Prostate gland (tissue), 2 donors: ENCODE results near the gene BANK1. TPM values are rescaled to one million over a fixed set of nuclear protein-coding genes. Genes with fewer than 3 reads are reported as not detected.

Experiments
- DNase-seq: peaks from one replicate; pipeline ENCODE4 v3.0.0-alpha.2; 2019; ENCODE audit warnings: low spot score
- H3K27ac ChIP-seq, 2 donors: fragments of 200-600 bp; sonication (generic); 2 replicates each; pipeline ENCODE4 v1.5.1; 2017 to 2019
- H3K27me3 ChIP-seq: fragments of 200-600 bp; sonication (generic); replicated peaks from 2 replicates; pipeline ENCODE4 v1.5.1; 2019; ENCODE audit not compliant: insufficient read depth
- H3K36me3 ChIP-seq, 2 donors: fragments of 200-600 bp; sonication (generic); 1 replicate in 1 of 2; 2 replicates in 1 of 2; pipeline versions ENCODE4 v1.5.1 to v1.8.1; 2017 to 2019
- H3K4me1 ChIP-seq: fragments of 200-600 bp; sonication (generic); replicated peaks from 2 replicates; pipeline ENCODE4 v1.5.1; 2019
- H3K4me3 ChIP-seq, 2 donors: fragments of 200-600 bp; sonication (generic); 2 replicates each; pipeline ENCODE4 v1.5.1; 2017 to 2019
- H3K9me3 ChIP-seq: fragments of 200-600 bp; sonication (generic); 2 replicates; pipeline ENCODE4 v1.5.1; 2017
- CTCF ChIP-seq, 4 experiments: fragments of 200-600 bp in 2 of 4; fragments of 450-650 bp in 2 of 4; sonication (generic) in 2 of 4; IDR thresholded peaks; 1 replicate in 3 of 4; 2 replicates in 1 of 4; pipeline ENCODE4 v1.5.1; 2016 to 2019; ENCODE audit warnings: antibody characterized with exemption in 4 of 4, mild to moderate bottlenecking in 2 of 4, moderate library complexity in 2 of 4
- POLR2A ChIP-seq: fragments of 450-650 bp; IDR thresholded peaks from one replicate; pipeline ENCODE4 v1.6.1; 2016; ENCODE audit warnings: antibody characterized with exemption, mild to moderate bottlenecking
- POLR2AphosphoS5 ChIP-seq: sonication (generic); formaldehyde crosslinking; IDR thresholded peaks from one replicate; pipeline ENCODE4 v1.6.1; 2017; ENCODE audit warnings: antibody characterized with exemption
- WGBS: methylation state at CpG from one replicate; pipeline ENCODE4 v1.1.5; 2018; 5-methylcytosine and 5-hydroxymethylcytosine counted together
- intact Hi-C: fragments of 100-400 bp; cut with DNase I; formaldehyde crosslinking; loops from one replicate; pipeline ENCODE4 v1.14.2; 2022
- total RNA-seq, 2 donors: library from RNA; depleted of rRNA; stranded (reverse); fragments of >200 nt; gene quantifications; one replicate each; pipeline ENCODE4 v1.1.0, GENCODE V29; 2016

The BANK1 gene
- total RNA-seq, 2 donors from 2014 or later: 3.3 to 10.3 TPM

- WGBS: 46% methylated on average over 2 of the region's 2 CpGs
- H3K4me1 ChIP-seq: no peaks in the 10 kb centered on the region
- no peaks in the 10 kb centered on the region for H3K27me3 ChIP-seq
- no peaks in the 10 kb centered on the region for H3K9me3 ChIP-seq
- no peak overlapping the region for H3K4me3 ChIP-seq
- no peak overlapping the region for H3K27ac ChIP-seq
- DNase-seq: no peak
- no peaks in the 10 kb centered on the region for H3K36me3 ChIP-seq
- TF ChIP-seq POLR2AphosphoS5 (no peak), POLR2A (no peak), CTCF (IDR thresholded peaks at IDR 0.05) (no peak)
- intact Hi-C loops: no loop called here
These were observed 28.0 kb upstream of the BANK1 start for GRCh38 chr4:101762534-101762933.

- H3K4me1 ChIP-seq: no peaks in the 10 kb centered on the region
- H3K9me3 ChIP-seq: no peaks in the 10 kb centered on the region
- TF ChIP-seq CTCF (IDR thresholded peaks at IDR 0.05) (no peak), POLR2AphosphoS5 (no peak), POLR2A (no peak)
- no peak overlapping the region for H3K27ac ChIP-seq
- 100% methylated on average over 1 of the region's 1 CpG for WGBS
- no peak for DNase-seq
- no peak overlapping the region for H3K4me3 ChIP-seq
- intact Hi-C loops: no loop called here
- no peaks in the 10 kb centered on the region for H3K27me3 ChIP-seq
- H3K36me3 ChIP-seq: no peaks in the 10 kb centered on the region
These were observed 27.0 kb upstream of the BANK1 start for GRCh38 chr4:101763576-101763975.

GRCh38 chr4:101774807-101775206, 15.7 kb upstream of the BANK1 start:
- DNase-seq: no peak
- TF ChIP-seq CTCF (IDR thresholded peaks at IDR 0.05): no peak
- TF ChIP-seq POLR2A: no peak
- TF ChIP-seq POLR2AphosphoS5: no peak
- 73% methylated on average over 1 of the region's 1 CpG for WGBS
- Histone ChIP-seq H3K9me3 (no peaks in the 10 kb centered on the region), H3K4me3 (no peak overlapping the region), H3K27ac (no peak overlapping the region), H3K4me1 (no peaks in the 10 kb centered on the region), H3K36me3 (no peaks in the 10 kb centered on the region), H3K27me3 (no peaks in the 10 kb centered on the region)
- intact Hi-C loops: no loop called here

GRCh38 chr4:101777431-101777830, 13.1 kb upstream of the BANK1 start:
- no peak overlapping the region for H3K4me3 ChIP-seq
- H3K27me3 ChIP-seq: no peaks in the 10 kb centered on the region
- H3K36me3 ChIP-seq: no peaks in the 10 kb centered on the region
- 89% methylated on average over 1 of the region's 1 CpG for WGBS
- intact Hi-C loops: no loop called here
- H3K27ac ChIP-seq: no peak overlapping the region
- TF ChIP-seq CTCF (IDR thresholded peaks at IDR 0.05) (no peak), POLR2AphosphoS5 (no peak), POLR2A (no peak)
- DNase-seq: no peak
- no peaks in the 10 kb centered on the region for H3K4me1 ChIP-seq
- no peaks in the 10 kb centered on the region for H3K9me3 ChIP-seq

- no peak for TF ChIP-seq POLR2AphosphoS5
- H3K4me1 ChIP-seq: no peaks in the 10 kb centered on the region
- no peaks in the 10 kb centered on the region for H3K9me3 ChIP-seq
- no peaks in the 10 kb centered on the region for H3K27me3 ChIP-seq
- no peaks in the 10 kb centered on the region for H3K36me3 ChIP-seq
- H3K4me3 ChIP-seq: no peak overlapping the region
- intact Hi-C loops: no loop called here
- DNase-seq: no peak
- no peak overlapping the region for H3K27ac ChIP-seq
- 95% methylated on average over 5 of the region's 5 CpGs for WGBS
These were observed 10.2 kb upstream of the BANK1 start for GRCh38 chr4:101780284-101780683.
